BLaER1 treated with 17β-estradiol and CSF1 and Interleukin-3, amounts not matched to agents 10 nM and 100 nM (cell line): ENCODE results near the gene MCM6.

Experiments
- H3K27ac ChIP-seq, 11 experiments: shearing (Covaris generic); formaldehyde crosslinking; 2 replicates each; pipeline ENCODE4 v1.8.1; 2022
- H3K27me3 ChIP-seq, 11 experiments: shearing (Covaris generic); formaldehyde crosslinking; 2 replicates each; pipeline ENCODE4 v1.8.1; 2022
- H3K36me3 ChIP-seq, 11 experiments: shearing (Covaris generic); formaldehyde crosslinking; 2 replicates each; pipeline ENCODE4 v1.8.1; 2022
- H3K4me1 ChIP-seq, 10 experiments: shearing (Covaris generic); formaldehyde crosslinking; 2 replicates each; pipeline ENCODE4 v1.8.1; 2022
- H3K4me2 ChIP-seq, 11 experiments: shearing (Covaris generic); formaldehyde crosslinking; 2 replicates each; pipeline ENCODE4 v1.8.1; 2022
- H3K4me3 ChIP-seq, 10 experiments: shearing (Covaris generic); formaldehyde crosslinking; 2 replicates each; pipeline ENCODE4 v1.8.1; 2022
- H3K9ac ChIP-seq, 11 experiments: shearing (Covaris generic); formaldehyde crosslinking; 2 replicates each; pipeline ENCODE4 v1.8.1; 2022
- H3K9me3 ChIP-seq, 11 experiments: shearing (Covaris generic); formaldehyde crosslinking; replicated peaks in 1 of 11; 2 replicates each; pipeline ENCODE4 v1.8.1; 2022
- H4K20me1 ChIP-seq, 11 experiments: shearing (Covaris generic); formaldehyde crosslinking; 2 replicates each; pipeline ENCODE4 v1.8.1; 2022
- Cebpa-rat ChIP-seq, 11 experiments: shearing (Covaris generic); IDR thresholded peaks; 2 replicates each; pipeline ENCODE4 v1.8.1; 2022

MCM6 gene

GRCh38 chr2:135845997-135846396 is 30.2 kb downstream of the MCM6 start:
- no peak overlapping the region for H3K4me3 ChIP-seq
- H3K9ac ChIP-seq: no peak overlapping the region
- no peak overlapping the region for H3K27ac ChIP-seq
- H4K20me1 ChIP-seq: peaks cover 0 to 8% (median 0%) of the 10 kb centered on the region in 11 experiments; a peak in 3 of 22 replicates
- peaks cover 79 to 100% (median 98%) of the 10 kb centered on the region in 11 experiments for H3K36me3 ChIP-seq
- no peaks in the 10 kb centered on the region for H3K9me3 ChIP-seq
- H3K27me3 ChIP-seq: no peaks in the 10 kb centered on the region
- no peak for TF ChIP-seq Cebpa-rat (IDR thresholded peaks at IDR 0.05)
- H3K4me2 ChIP-seq: no peak overlapping the region
- H3K4me1 ChIP-seq: peaks cover 0 to 9% (median 0%) of the 10 kb centered on the region in 10 experiments; a peak in 2 of 20 replicates

DNA sequence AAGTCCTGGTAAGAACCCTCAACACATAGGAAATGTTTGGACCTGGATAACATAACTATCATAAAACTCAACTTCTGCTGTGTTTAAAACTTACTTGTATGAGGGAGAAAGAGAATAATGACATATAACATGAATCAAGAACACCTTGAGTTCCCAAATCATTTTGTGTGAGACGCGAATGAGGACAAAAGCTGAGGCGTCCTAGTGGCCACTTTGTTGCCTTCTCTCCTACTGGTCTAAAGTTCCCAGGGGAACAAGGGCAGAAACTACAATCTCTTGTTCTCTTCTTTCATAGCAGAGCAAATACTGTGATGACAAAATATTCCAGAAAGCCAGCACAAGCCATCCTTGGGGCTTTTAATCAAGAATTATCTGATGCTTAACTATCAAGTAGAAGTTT is 31.0 kb downstream of the MCM6 start:
- no peak overlapping the region for H3K4me2 ChIP-seq
- H3K4me3 ChIP-seq: no peak overlapping the region
- no peaks in the 10 kb centered on the region for H3K9me3 ChIP-seq
- TF ChIP-seq Cebpa-rat (IDR thresholded peaks at IDR 0.05): no peak
- no peak overlapping the region for H3K27ac ChIP-seq
- no peak overlapping the region for H3K9ac ChIP-seq
- peaks cover 0 to 2% (median 0%) of the 10 kb centered on the region in 11 experiments; a peak in 3 of 22 replicates for H4K20me1 ChIP-seq
- no peaks in the 10 kb centered on the region for H3K27me3 ChIP-seq
- H3K36me3 ChIP-seq: peaks cover 78 to 100% (median 97%) of the 10 kb centered on the region in 11 experiments
- peaks cover 0 to 9% (median 6%) of the 10 kb centered on the region in 10 experiments; a peak in 13 of 20 replicates for H3K4me1 ChIP-seq

GRCh38 chr2:135844301-135844895 is 31.8 kb downstream of the MCM6 start:
- Histone ChIP-seq H4K20me1 (no peaks in the 10 kb centered on the region; a peak in 3 of 22 replicates), H3K36me3 (peaks cover 80 to 100% (median 96%) of the 10 kb centered on the region in 11 experiments), H3K4me3 (no peak overlapping the region), H3K9me3 (no peaks in the 10 kb centered on the region), H3K27me3 (no peaks in the 10 kb centered on the region), H3K9ac (no peak overlapping the region), H3K4me2 (no peak overlapping the region), H3K4me1 (peaks cover 0 to 15% (median 8%) of the 10 kb centered on the region in 10 experiments; a peak in 14 of 20 replicates), H3K27ac (no peak overlapping the region)
- TF ChIP-seq Cebpa-rat (IDR thresholded peaks at IDR 0.05): no peak

DNA sequence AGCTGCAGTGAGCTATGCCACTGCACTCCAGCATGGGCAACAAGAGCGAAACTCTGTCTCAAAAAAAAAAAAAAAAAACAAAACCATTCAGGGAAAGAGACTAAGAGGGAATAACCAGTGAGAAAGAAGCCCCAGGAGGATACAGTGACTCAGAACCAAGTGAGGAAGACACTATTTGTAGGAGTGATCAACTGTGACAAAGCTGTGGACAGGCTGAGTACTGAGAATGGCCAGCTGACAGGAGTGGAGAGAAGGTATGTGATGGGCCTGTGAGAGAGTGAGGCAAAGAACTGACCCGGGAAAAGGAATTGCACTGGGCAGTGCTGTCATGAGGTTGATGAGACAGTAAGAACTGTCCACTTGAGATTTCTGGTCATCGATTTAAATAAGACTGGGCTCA is 32.6 kb downstream of the MCM6 start:
- H3K9ac ChIP-seq: no peak overlapping the region
- H3K36me3 ChIP-seq: peaks cover 75 to 98% (median 94%) of the 10 kb centered on the region in 11 experiments
- no peaks in the 10 kb centered on the region for H3K9me3 ChIP-seq
- H3K4me2 ChIP-seq: no peak overlapping the region
- TF ChIP-seq Cebpa-rat (IDR thresholded peaks at IDR 0.05): no peak
- H3K27ac ChIP-seq: no peak overlapping the region
- H3K4me1 ChIP-seq: peaks cover 0 to 18% (median 8%) of the 10 kb centered on the region in 10 experiments; a peak in 14 of 20 replicates
- H3K27me3 ChIP-seq: no peaks in the 10 kb centered on the region
- no peaks in the 10 kb centered on the region; a peak in 2 of 22 replicates for H4K20me1 ChIP-seq
- H3K4me3 ChIP-seq: no peak overlapping the region

DNA sequence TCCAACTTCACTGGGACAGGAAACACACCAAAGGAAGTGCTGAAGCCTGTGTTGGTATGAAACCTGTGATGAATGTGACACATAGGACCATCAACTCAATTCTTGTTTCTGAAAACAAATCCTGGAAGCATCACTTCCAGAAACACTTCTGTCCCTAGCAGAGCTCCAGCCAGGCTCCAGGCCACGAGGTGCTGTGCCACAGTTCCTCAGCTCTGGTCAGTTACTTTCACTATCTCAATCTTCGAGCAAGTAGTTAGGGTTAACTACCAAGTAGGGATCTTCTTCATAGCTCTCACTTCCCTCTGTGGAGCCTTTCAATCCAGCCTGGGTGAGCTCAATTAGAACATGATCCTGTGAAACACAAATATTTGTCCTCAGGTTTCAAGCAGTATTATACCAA is 35.6 kb downstream of the MCM6 start:
- H3K4me1 ChIP-seq: peaks cover 0 to 32% (median 21%) of the 10 kb centered on the region in 10 experiments; a peak in 17 of 20 replicates
- H3K27ac ChIP-seq: no peak overlapping the region
- H3K4me2 ChIP-seq: peak overlapping the region in 1 of 11 experiments; percentile 20; a peak in 3 of 22 replicates

GRCh38 chr2:135839713-135840112 is 36.5 kb downstream of the MCM6 start:
- TF ChIP-seq Cebpa-rat (IDR thresholded peaks at IDR 0.05): no peak
- H4K20me1 ChIP-seq: no peaks in the 10 kb centered on the region; a peak in 1 of 22 replicates
- H3K9ac ChIP-seq: no peak overlapping the region
- peaks cover 0 to 34% (median 23%) of the 10 kb centered on the region in 10 experiments; a peak in 17 of 20 replicates for H3K4me1 ChIP-seq
- H3K27ac ChIP-seq: no peak overlapping the region
- H3K36me3 ChIP-seq: peaks cover 42 to 65% (median 57%) of the 10 kb centered on the region in 11 experiments
- H3K4me2 ChIP-seq: no peak overlapping the region; a peak in 4 of 22 replicates
- no peaks in the 10 kb centered on the region for H3K27me3 ChIP-seq
- no peaks in the 10 kb centered on the region for H3K9me3 ChIP-seq
- no peak overlapping the region for H3K4me3 ChIP-seq

More for the DNA sequence above, 35.6 kb downstream of the MCM6 start:
- Histone ChIP-seq H4K20me1 (no peaks in the 10 kb centered on the region; a peak in 1 of 22 replicates), H3K27me3 (no peaks in the 10 kb centered on the region), H3K9me3 (no peaks in the 10 kb centered on the region), H3K9ac (no peak overlapping the region), H3K36me3 (peaks cover 51 to 74% (median 66%) of the 10 kb centered on the region in 11 experiments), H3K4me3 (no peak overlapping the region)
- TF ChIP-seq Cebpa-rat (IDR thresholded peaks at IDR 0.05): no peak

DNA sequence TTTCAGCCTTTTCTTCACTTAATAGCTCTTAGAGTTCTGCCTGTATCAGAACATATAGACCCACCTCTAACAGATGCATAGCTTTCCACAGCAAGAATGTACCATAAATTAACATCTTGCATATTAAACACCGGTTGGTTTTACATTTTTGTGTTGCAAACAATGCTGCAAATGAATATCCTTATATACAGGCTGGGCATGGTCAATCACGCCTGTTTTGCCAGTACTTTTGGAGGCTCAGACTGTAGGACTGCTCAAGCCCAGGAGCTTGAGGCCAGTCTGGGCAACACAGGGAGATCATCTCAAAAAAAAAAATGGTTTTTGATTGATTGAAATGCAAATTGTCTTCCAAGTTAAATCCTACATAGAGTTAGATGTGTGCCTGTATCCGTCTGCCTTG is 37.7 kb downstream of the MCM6 start:
- no peak for TF ChIP-seq Cebpa-rat (IDR thresholded peaks at IDR 0.05)
- peaks cover 0 to 34% (median 21%) of the 10 kb centered on the region in 10 experiments; a peak in 17 of 20 replicates for H3K4me1 ChIP-seq
- H3K4me2 ChIP-seq: no peak overlapping the region
- no peak overlapping the region for H3K4me3 ChIP-seq
- H4K20me1 ChIP-seq: no peaks in the 10 kb centered on the region; a peak in 1 of 22 replicates
- no peaks in the 10 kb centered on the region for H3K27me3 ChIP-seq
- H3K9me3 ChIP-seq: no peaks in the 10 kb centered on the region
- peaks cover 30 to 53% (median 45%) of the 10 kb centered on the region in 11 experiments for H3K36me3 ChIP-seq
- no peak overlapping the region for H3K27ac ChIP-seq
- H3K9ac ChIP-seq: no peak overlapping the region

DNA sequence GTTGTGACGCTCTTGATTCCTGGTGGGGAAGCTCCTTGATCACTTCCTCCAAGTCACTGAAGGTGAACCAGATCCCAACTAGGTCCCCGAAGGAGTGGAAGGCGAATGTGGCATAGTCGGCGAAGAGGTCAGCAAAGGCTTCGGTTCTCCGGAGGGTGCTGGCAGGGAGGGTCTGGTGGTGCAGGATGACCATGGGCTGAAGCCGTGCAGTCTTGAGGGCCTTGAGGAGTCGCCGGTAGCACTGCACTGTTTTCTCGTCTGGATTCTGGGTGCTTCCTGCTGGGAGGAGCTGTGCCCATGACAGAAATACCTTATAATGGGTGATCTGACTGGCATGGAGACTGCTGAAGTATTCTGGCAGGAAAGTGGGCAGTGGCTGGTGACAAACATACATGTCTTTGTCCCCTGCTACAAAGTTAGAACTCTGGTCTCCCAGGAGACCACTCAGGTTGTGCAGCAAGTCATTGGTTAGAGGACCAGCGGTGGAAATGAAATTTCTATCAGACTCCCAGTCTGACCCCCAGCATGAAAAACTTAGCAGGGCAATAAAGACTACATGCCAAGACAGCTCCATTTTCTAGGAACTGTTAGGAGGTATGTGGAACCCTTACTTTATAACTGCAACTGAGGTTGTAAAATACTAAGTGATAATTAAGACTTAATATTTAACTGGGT is 39.5 kb downstream of the MCM6 start, which contains the start of gene LCT:
Gene LCT (minus strand): TSS at position 589 of the 675 bp plus-strand sequence. CDS start 15 bp downstream, at position 574.
- peaks cover 13 to 35% (median 27%) of the 10 kb centered on the region in 11 experiments; a peak in 20 of 22 replicates for H3K36me3 ChIP-seq
- TF ChIP-seq Cebpa-rat (IDR thresholded peaks at IDR 0.05): no peak
- H3K27ac ChIP-seq: peak within 1 kb of the TSS in 8 of 11 experiments; percentile 1 to 48 (median 36); a peak in 11 of 22 replicates
- H4K20me1 ChIP-seq: no peaks in the 10 kb centered on the region
- H3K4me2 ChIP-seq: peak within 1 kb of the TSS in 9 of 11 experiments; percentile 8 to 49 (median 29); a peak in 13 of 22 replicates
- H3K27me3 ChIP-seq: no peaks in the 10 kb centered on the region
- peaks cover 0 to 34% (median 21%) of the 10 kb centered on the region in 10 experiments; a peak in 17 of 20 replicates for H3K4me1 ChIP-seq
- H3K4me3 ChIP-seq: no peak within 1 kb of the TSS
- H3K9ac ChIP-seq: no peak within 1 kb of the TSS
- no peaks in the 10 kb centered on the region for H3K9me3 ChIP-seq

GRCh38 chr2:135832891-135833290 is 43.4 kb downstream of the MCM6 start:
- no peaks in the 10 kb centered on the region for H4K20me1 ChIP-seq
- no peak overlapping the region for H3K4me2 ChIP-seq
- no peak overlapping the region for H3K27ac ChIP-seq
- H3K27me3 ChIP-seq: no peaks in the 10 kb centered on the region
- TF ChIP-seq Cebpa-rat (IDR thresholded peaks at IDR 0.05): no peak
- H3K9ac ChIP-seq: no peak overlapping the region
- peaks cover 0 to 18% (median 15%) of the 10 kb centered on the region in 10 experiments; a peak in 16 of 20 replicates for H3K4me1 ChIP-seq
- H3K36me3 ChIP-seq: peaks cover 0 to 4% (median 0%) of the 10 kb centered on the region in 11 experiments; a peak in 2 of 22 replicates
- H3K9me3 ChIP-seq: no peaks in the 10 kb centered on the region
- no peak overlapping the region for H3K4me3 ChIP-seq
